Inflammatory macrophage (primary cell): ENCODE results near the gene STIM2.

Source experiments
- DNase-seq, 2 donors: peaks; one replicate each; pipeline ENCODE4 v3.0.0-alpha.2; 2020 to 2022

STIM2 gene

GRCh38 chr4:26907731-26908599 lies 47.3 kb downstream of the STIM2 start:
- peak in 1 of 2 donors; percentile 17 for DNase-seq

- DNase-seq: no peak
Observed at GRCh38 chr4:26909369-26909768, 48.7 kb downstream of the STIM2 start.

GRCh38 chr4:26911254-26911653 lies 50.6 kb downstream of the STIM2 start:
- DNase-seq: no peak

- no peak for DNase-seq
Observed at GRCh38 chr4:26912069-26912468, 51.4 kb downstream of the STIM2 start.

GRCh38 chr4:26912810-26913209 lies 52.2 kb downstream of the STIM2 start:
- peak in 1 of 2 donors; percentile 17 for DNase-seq

- DNase-seq: no peak
Observed at GRCh38 chr4:26916195-26916594, 55.6 kb downstream of the STIM2 start.

GRCh38 chr4:26930964-26931363 lies 70.3 kb downstream of the STIM2 start:
- no peak for DNase-seq

- no peak for DNase-seq
Observed at GRCh38 chr4:26931451-26931850, 70.8 kb downstream of the STIM2 start.

GRCh38 chr4:26931966-26932365 lies 71.3 kb downstream of the STIM2 start:
- peak in 1 of 2 donors; percentile 20 for DNase-seq

- no peak for DNase-seq
Observed at GRCh38 chr4:26935397-26935796, 74.8 kb downstream of the STIM2 start.

GRCh38 chr4:26936284-26937065 lies 75.8 kb downstream of the STIM2 start:
- peak; percentile 54 to 83 for DNase-seq

GRCh38 chr4:26937139-26937538 lies 76.5 kb downstream of the STIM2 start:
- peak; percentile 62 to 77 for DNase-seq

GRCh38 chr4:26937567-26937966 lies 76.9 kb downstream of the STIM2 start:
- no peak for DNase-seq

GRCh38 chr4:26938516-26938915 lies 77.9 kb downstream of the STIM2 start:
- no peak for DNase-seq

GRCh38 chr4:26941951-26942350 lies 81.3 kb downstream of the STIM2 start:
- DNase-seq: no peak

- DNase-seq: no peak
Observed at GRCh38 chr4:26942871-26943270, 82.2 kb downstream of the STIM2 start.

GRCh38 chr4:26943391-26943790 lies 82.8 kb downstream of the STIM2 start:
- DNase-seq: no peak

GRCh38 chr4:26945794-26946193 lies 85.2 kb downstream of the STIM2 start:
- DNase-seq: no peak

GRCh38 chr4:26947318-26947717 lies 86.7 kb downstream of the STIM2 start:
- no peak for DNase-seq

- no peak for DNase-seq
Observed at GRCh38 chr4:26950446-26950845, 89.8 kb downstream of the STIM2 start.

- DNase-seq: no peak
Observed at GRCh38 chr4:26952891-26953290, 92.2 kb downstream of the STIM2 start.

- DNase-seq: no peak
Observed at GRCh38 chr4:26953366-26953765, 92.7 kb downstream of the STIM2 start.

GRCh38 chr4:26953770-26954423 lies 93.3 kb downstream of the STIM2 start:
- no peak for DNase-seq
